SK-N-SH (cell line): Measurements from ENCODE around the gene GTF3A. TPM values are rescaled to one million over a fixed set of nuclear protein-coding genes. Genes with fewer than 3 reads are reported as not detected.

ENCODE experiments used
- CTCF ChIA-PET: fragments of 300-600, 350-600 bp; formaldehyde crosslinking; extraction: SDS; loops from one replicate; lab custom pipeline; 2021; lab: Yijun Ruan, JAX
- POLR2A ChIA-PET: fragments of 350-600 bp; sonication (Branson Sonifier 250); formaldehyde crosslinking; extraction: SDS; loops from one replicate; lab custom pipeline; 2020; ENCODE audit warnings: antibody characterized with exemption, inconsistent platforms; lab: Yijun Ruan, JAX
- DNase-seq: peaks from one replicate; pipeline ENCODE4 v3.0.0; 2012
- H2AFZ ChIP-seq: fragments of 200-600 bp; sonication (generic); 2 replicates; pipeline ENCODE4 v1.8.1; 2016; ENCODE audit warnings: antibody characterized with exemption, mild to moderate bottlenecking, low read depth
- H3F3A ChIP-seq: fragments of 200-600 bp; sonication (generic); replicated peaks from 2 replicates; pipeline ENCODE3; 2016; ENCODE audit warnings: antibody characterized with exemption, mild to moderate bottlenecking; ENCODE audit not compliant: insufficient read depth
- H3K27ac ChIP-seq, 2 experiments: fragments of 200-500 bp in 1 of 2; fragments of 200-600 bp in 1 of 2; sonication (Bioruptor generic) in 1 of 2; sonication (generic), shearing (Covaris generic) in 1 of 2; 2 replicates each; pipeline versions ENCODE4 v1.5.1 to v1.6.1; 2014 to 2016; ENCODE audit warnings: low read depth in 2 of 2, inconsistent platforms in 1 of 2, low read length in 1 of 2, mild to moderate bottlenecking in 1 of 2, mixed read lengths in 1 of 2
- H3K27me3 ChIP-seq: fragments of 200-600 bp; sonication (generic), shearing (Covaris generic); 2 replicates; pipeline ENCODE4 v1.6.1; 2016; ENCODE audit warnings: mixed run types; ENCODE audit not compliant: insufficient read depth
- H3K36me3 ChIP-seq, 2 experiments: fragments of 200-500 bp in 1 of 2; fragments of 200-600 bp in 1 of 2; sonication (Bioruptor generic) in 1 of 2; sonication (generic) in 1 of 2; replicated peaks in 1 of 2; 2 replicates each; pipeline versions ENCODE3 to v1.5.1; 2014 to 2016; ENCODE audit warnings: low read length in 1 of 2, mild to moderate bottlenecking in 1 of 2; ENCODE audit not compliant: insufficient read depth in 2 of 2, control insufficient read depth in 1 of 2
- H3K4me1 ChIP-seq, 2 experiments: fragments of 200-500 bp in 1 of 2; fragments of 200-600 bp in 1 of 2; sonication (Bioruptor generic) in 1 of 2; sonication (generic), shearing (Covaris generic) in 1 of 2; 2 replicates each; pipeline versions ENCODE4 v1.5.1 to v1.6.1; 2014 to 2016; ENCODE audit warnings: low read depth in 1 of 2, low read length in 1 of 2, mixed run types in 1 of 2; ENCODE audit not compliant: insufficient read depth in 2 of 2, control insufficient read depth in 1 of 2
- H3K4me2 ChIP-seq: fragments of 200-600 bp; sonication (generic), shearing (Covaris generic); 2 replicates; pipeline ENCODE4 v1.6.1; 2017; ENCODE audit warnings: mixed run types
- H3K4me3 ChIP-seq, 2 experiments: fragments of 200-500 bp in 1 of 2; fragments of 200-600 bp in 1 of 2; sonication (Bioruptor generic) in 1 of 2; sonication (generic), shearing (Covaris generic) in 1 of 2; 2 replicates each; pipeline versions ENCODE4 v1.5.1 to v1.8.1; 2014 to 2016; ENCODE audit warnings: low read depth in 2 of 2, inconsistent platforms in 1 of 2, low read length in 1 of 2, mild to moderate bottlenecking in 1 of 2, mixed read lengths in 1 of 2, moderate library complexity in 1 of 2
- H3K79me2 ChIP-seq: fragments of 200-600 bp; sonication (generic); 2 replicates; pipeline ENCODE4 v1.8.1; 2017; ENCODE audit warnings: mild to moderate bottlenecking; ENCODE audit not compliant: insufficient read depth
- H3K9ac ChIP-seq: fragments of 200-600 bp; sonication (generic); 2 replicates; pipeline ENCODE4 v1.6.1; 2017; ENCODE audit warnings: mixed run types
- H3K9me2 ChIP-seq: fragments of 200-600 bp; sonication (generic); 2 replicates; pipeline ENCODE4 v1.6.1; 2017; ENCODE audit warnings: mixed run types
- H3K9me3 ChIP-seq: fragments of 200-600 bp; sonication (generic); 2 replicates; pipeline ENCODE4 v1.6.1; 2017; ENCODE audit warnings: mixed run types, mild to moderate bottlenecking, moderate library complexity
- H4K20me1 ChIP-seq: fragments of 200-600 bp; sonication (generic); 2 replicates; pipeline ENCODE4 v1.6.1; 2017; ENCODE audit warnings: mild to moderate bottlenecking, mixed run types; ENCODE audit not compliant: insufficient read depth
- EP300 ChIP-seq, 2 experiments: IDR thresholded peaks; 2 replicates each; pipeline versions ENCODE4 v1.4.0 to v1.6.1; 2012; ENCODE audit warnings: borderline replicate concordance in 1 of 2, low read depth in 1 of 2, low read length in 1 of 2
- FOSL2 ChIP-seq: IDR thresholded peaks from 2 replicates; pipeline ENCODE4 v1.4.0; 2012; ENCODE audit warnings: low read depth, mild to moderate bottlenecking, moderate library complexity, borderline replicate concordance
- FOXM1 ChIP-seq: IDR thresholded peaks from 2 replicates; pipeline ENCODE4 v1.4.0; 2012; ENCODE audit warnings: low read depth, mild to moderate bottlenecking
- GABPA ChIP-seq: IDR thresholded peaks from 2 replicates; pipeline ENCODE4 v1.4.0; 2012; ENCODE audit warnings: low read depth, mild to moderate bottlenecking
- GATA2 ChIP-seq: sonication (generic); formaldehyde crosslinking; IDR thresholded peaks from 2 replicates; pipeline ENCODE4 v1.5.0; 2020; ENCODE audit warnings: mild to moderate bottlenecking, missing genetic modification reagents
- MXI1 ChIP-seq: IDR thresholded peaks from 2 replicates; pipeline ENCODE4 v1.6.1; 2012; ENCODE audit warnings: mild to moderate bottlenecking, low read depth, low read length, improper control_type of control experiment
- NFIC ChIP-seq: IDR thresholded peaks from 2 replicates; pipeline ENCODE4 v1.4.0; 2012; ENCODE audit warnings: borderline replicate concordance
- NRF1 ChIP-seq: IDR thresholded peaks from 2 replicates; pipeline ENCODE4 v1.6.1; 2012; ENCODE audit warnings: low read depth, mild to moderate bottlenecking, low read length
- POLR2AphosphoS5 ChIP-seq: IDR thresholded peaks from 2 replicates; pipeline ENCODE4 v1.6.1; 2012; ENCODE audit warnings: low read depth, low read length
- RFX5 ChIP-seq: IDR thresholded peaks from 2 replicates; pipeline ENCODE4 v1.6.1; 2012; ENCODE audit warnings: mild to moderate bottlenecking, improper control_type of control experiment, low read length
- SMC3 ChIP-seq: IDR thresholded peaks from 2 replicates; pipeline ENCODE4 v1.6.1; 2012; ENCODE audit warnings: low read depth, low read length, improper control_type of control experiment
- TEAD4 ChIP-seq: IDR thresholded peaks from 2 replicates; pipeline ENCODE4 v1.4.0; 2012; ENCODE audit warnings: mild to moderate bottlenecking, borderline replicate concordance; ENCODE audit not compliant: insufficient read depth
- WGBS: methylation state at CpG from one replicate; pipeline ENCODE4 v1.1.6; 2017; ENCODE audit warnings: low lambda C conversion rate; 5-methylcytosine and 5-hydroxymethylcytosine counted together
- polyA plus RNA-seq, 3 experiments: library from polyadenylated mRNA; depleted of rRNA; stranded (reverse); fragments of >200 nt; gene quantifications; 2 replicates each; pipeline ENCODE4 v1.2.3, GENCODE V29; 2012
- TF ChIP-seq, protein P1 (sequence below): fragments of 150-350 bp; IDR thresholded peaks from 2 replicates; pipeline ENCODE4 v1.6.1; 2016; ENCODE audit warnings: mild to moderate bottlenecking, low read depth, low read length
- TF ChIP-seq, protein P2 (sequence below): IDR thresholded peaks from 2 replicates; pipeline ENCODE4 v1.4.0; 2012; ENCODE audit warnings: low read depth
- TF ChIP-seq, protein P3 (sequence below): IDR thresholded peaks from 2 replicates; pipeline ENCODE4 v1.6.1; 2012; ENCODE audit warnings: mild to moderate bottlenecking, low read depth, low read length, moderate library complexity
- TF ChIP-seq, protein P4 (sequence below): IDR thresholded peaks from 2 replicates; pipeline ENCODE4; 2012

The GTF3A gene
- polyA plus RNA-seq, 1 of the 3 experiments (the other 2 are of a cell fraction): 75.4 TPM

DNA sequence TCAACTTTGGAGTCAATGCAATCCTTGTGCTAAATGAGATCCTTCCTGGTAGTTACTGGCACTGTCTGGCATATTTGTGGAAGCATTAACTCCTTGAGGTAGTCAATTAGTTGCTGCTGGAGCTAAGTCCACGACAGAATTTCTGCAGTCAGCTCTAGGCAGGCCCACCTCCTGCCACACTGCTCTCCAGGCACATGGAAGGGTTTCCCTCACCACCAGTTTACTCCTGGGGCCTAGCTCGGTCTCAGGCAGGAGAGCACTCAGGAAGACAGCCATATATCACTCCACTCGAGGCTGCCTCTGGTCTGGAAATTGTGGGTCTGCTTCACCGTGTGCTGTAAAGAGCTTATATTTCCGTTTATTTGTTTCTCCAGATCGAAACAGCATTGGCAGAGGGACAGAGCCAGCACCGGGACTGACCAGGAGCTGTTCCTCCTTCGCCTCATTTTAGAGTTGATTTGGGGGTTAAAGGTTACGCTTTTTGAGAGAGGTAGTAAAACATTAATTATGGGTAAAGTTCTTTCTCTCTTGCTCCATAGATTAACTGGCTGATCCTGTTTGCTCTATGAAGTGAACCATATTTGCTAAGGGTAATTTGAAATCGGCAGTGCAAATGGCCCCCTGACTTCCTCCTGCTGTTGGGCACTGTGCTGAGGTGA, 20.6 kb upstream of the GTF3A start:
- no peak for DNase-seq
- no peaks in the 10 kb centered on the region for H3F3A ChIP-seq
- no peak overlapping the region for H3K4me3 ChIP-seq
- H3K36me3 ChIP-seq: no peaks in the 10 kb centered on the region
- no peaks in the 10 kb centered on the region for H3K9me3 ChIP-seq
- no peaks in the 10 kb centered on the region for H3K9me2 ChIP-seq
- no peak overlapping the region for H3K4me2 ChIP-seq
- H3K27ac ChIP-seq: no peak overlapping the region
- H2AFZ ChIP-seq: no peak overlapping the region
- H3K4me1 ChIP-seq: no peaks in the 10 kb centered on the region; a peak in 1 of 4 replicates
- no peaks in the 10 kb centered on the region for H4K20me1 ChIP-seq
- no peaks in the 10 kb centered on the region for H3K79me2 ChIP-seq
- ChIA-PET POLR2A (no interaction called here), CTCF (interaction anchor here (0.6 to 1.8 kb wide), 3 partner anchors 281 to 426 kb away, joined by 3 to 12 read pairs (median 4); no protein-coding TSS in a partner anchor)
- 55% methylated on average over 10 of the region's 10 CpGs for WGBS
- H3K27me3 ChIP-seq: peaks cover 53% of the 10 kb centered on the region; the same call in 1 of the 2 replicates
- no peak overlapping the region for H3K9ac ChIP-seq
- TF ChIP-seq FOXM1 (no peak), FOSL2 (no peak), GABPA (no peak), POLR2AphosphoS5 (no peak), GATA2 (CRISPR knock-in tag) (no peak), MXI1 (no peak), EP300 (IDR thresholded peaks at IDR 0.05; ENCODE audit: borderline replicate concordance in 1 of 2, low read depth in 1 of 2, low read length in 1 of 2) (no peak), SMC3 (no peak), TEAD4 (no peak), NFIC (no peak), NRF1 (no peak), RFX5 (no peak)
- TF ChIP-seq, protein P1, sequence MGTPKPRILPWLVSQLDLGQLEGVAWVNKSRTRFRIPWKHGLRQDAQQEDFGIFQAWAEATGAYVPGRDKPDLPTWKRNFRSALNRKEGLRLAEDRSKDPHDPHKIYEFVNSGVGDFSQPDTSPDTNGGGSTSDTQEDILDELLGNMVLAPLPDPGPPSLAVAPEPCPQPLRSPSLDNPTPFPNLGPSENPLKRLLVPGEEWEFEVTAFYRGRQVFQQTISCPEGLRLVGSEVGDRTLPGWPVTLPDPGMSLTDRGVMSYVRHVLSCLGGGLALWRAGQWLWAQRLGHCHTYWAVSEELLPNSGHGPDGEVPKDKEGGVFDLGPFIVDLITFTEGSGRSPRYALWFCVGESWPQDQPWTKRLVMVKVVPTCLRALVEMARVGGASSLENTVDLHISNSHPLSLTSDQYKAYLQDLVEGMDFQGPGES: no peak
- TF ChIP-seq, protein P2, sequence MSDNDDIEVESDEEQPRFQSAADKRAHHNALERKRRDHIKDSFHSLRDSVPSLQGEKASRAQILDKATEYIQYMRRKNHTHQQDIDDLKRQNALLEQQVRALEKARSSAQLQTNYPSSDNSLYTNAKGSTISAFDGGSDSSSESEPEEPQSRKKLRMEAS: no peak
- TF ChIP-seq, protein P3, sequence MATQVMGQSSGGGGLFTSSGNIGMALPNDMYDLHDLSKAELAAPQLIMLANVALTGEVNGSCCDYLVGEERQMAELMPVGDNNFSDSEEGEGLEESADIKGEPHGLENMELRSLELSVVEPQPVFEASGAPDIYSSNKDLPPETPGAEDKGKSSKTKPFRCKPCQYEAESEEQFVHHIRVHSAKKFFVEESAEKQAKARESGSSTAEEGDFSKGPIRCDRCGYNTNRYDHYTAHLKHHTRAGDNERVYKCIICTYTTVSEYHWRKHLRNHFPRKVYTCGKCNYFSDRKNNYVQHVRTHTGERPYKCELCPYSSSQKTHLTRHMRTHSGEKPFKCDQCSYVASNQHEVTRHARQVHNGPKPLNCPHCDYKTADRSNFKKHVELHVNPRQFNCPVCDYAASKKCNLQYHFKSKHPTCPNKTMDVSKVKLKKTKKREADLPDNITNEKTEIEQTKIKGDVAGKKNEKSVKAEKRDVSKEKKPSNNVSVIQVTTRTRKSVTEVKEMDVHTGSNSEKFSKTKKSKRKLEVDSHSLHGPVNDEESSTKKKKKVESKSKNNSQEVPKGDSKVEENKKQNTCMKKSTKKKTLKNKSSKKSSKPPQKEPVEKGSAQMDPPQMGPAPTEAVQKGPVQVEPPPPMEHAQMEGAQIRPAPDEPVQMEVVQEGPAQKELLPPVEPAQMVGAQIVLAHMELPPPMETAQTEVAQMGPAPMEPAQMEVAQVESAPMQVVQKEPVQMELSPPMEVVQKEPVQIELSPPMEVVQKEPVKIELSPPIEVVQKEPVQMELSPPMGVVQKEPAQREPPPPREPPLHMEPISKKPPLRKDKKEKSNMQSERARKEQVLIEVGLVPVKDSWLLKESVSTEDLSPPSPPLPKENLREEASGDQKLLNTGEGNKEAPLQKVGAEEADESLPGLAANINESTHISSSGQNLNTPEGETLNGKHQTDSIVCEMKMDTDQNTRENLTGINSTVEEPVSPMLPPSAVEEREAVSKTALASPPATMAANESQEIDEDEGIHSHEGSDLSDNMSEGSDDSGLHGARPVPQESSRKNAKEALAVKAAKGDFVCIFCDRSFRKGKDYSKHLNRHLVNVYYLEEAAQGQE: no peak
- TF ChIP-seq, protein P4, sequence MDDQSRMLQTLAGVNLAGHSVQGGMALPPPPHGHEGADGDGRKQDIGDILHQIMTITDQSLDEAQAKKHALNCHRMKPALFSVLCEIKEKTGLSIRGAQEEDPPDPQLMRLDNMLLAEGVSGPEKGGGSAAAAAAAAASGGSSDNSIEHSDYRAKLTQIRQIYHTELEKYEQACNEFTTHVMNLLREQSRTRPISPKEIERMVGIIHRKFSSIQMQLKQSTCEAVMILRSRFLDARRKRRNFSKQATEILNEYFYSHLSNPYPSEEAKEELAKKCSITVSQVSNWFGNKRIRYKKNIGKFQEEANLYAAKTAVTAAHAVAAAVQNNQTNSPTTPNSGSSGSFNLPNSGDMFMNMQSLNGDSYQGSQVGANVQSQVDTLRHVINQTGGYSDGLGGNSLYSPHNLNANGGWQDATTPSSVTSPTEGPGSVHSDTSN: no peak
